Left lung (tissue), 10 donors: ENCODE results near the gene PSMA5. TPM values are rescaled to one million over a fixed set of nuclear protein-coding genes. Genes with fewer than 3 reads are reported as not detected.

ENCODE experiments used
- ATAC-seq: fragments of 200-7000 bp; cut with Tn5 transposase; one replicate; pipeline ENCODE4 v1.9.1; 2020; ENCODE audit warnings: moderate library complexity
- DNase-seq, 4 donors: peaks; one replicate each; pipeline ENCODE4 v3.0.0-alpha.2; 2013 to 2020
- H3K27ac ChIP-seq, 2 donors: fragments of 200-600 bp; sonication (generic) in 1 of 2; one replicate each; pipeline versions ENCODE4 v1.5.0 to v1.8.0; 2020 to 2021
- H3K27me3 ChIP-seq, 2 donors: fragments of 200-600 bp; sonication (generic) in 1 of 2; one replicate each; pipeline versions ENCODE4 v1.5.0 to v1.8.0; 2020 to 2021
- H3K36me3 ChIP-seq, 2 donors: fragments of 200-600 bp; sonication (generic) in 1 of 2; one replicate each; pipeline versions ENCODE4 v1.5.0 to v1.8.0; 2020 to 2021
- H3K4me1 ChIP-seq, 2 donors: fragments of 200-600 bp; one replicate each; pipeline ENCODE4 v1.8.0; 2021
- H3K4me3 ChIP-seq, 2 donors: fragments of 200-600 bp; sonication (generic) in 1 of 2; one replicate each; pipeline versions ENCODE4 v1.5.0 to v1.8.0; 2020 to 2021; ENCODE audit warnings: mild to moderate bottlenecking in 1 of 2
- H3K9me3 ChIP-seq, 2 donors: fragments of 200-600 bp; sonication (generic) in 1 of 2; one replicate each; pipeline versions ENCODE4 v1.5.0 to v1.8.0; 2020 to 2021
- CTCF ChIP-seq, 2 donors: fragments of 200-600 bp; sonication (generic) in 1 of 2; IDR thresholded peaks; one replicate each; pipeline versions ENCODE4 v1.5.0 to v1.8.0; 2021; ENCODE audit warnings: antibody characterized with exemption in 2 of 2
- intact Hi-C, 2 donors: fragments of 100-400 bp; cut with DNase I; formaldehyde crosslinking; loops; one replicate each; pipeline versions ENCODE4 v1.11.2 to v1.14.2; 2022
- polyA plus RNA-seq, 6 donors: library from polyadenylated mRNA; unstranded; fragments of 120-200 nt; gene quantifications; one replicate each; pipeline ENCODE4 v1.2.1, GENCODE V29; 2013; ENCODE audit not compliant: insufficient read length in 6 of 6
- total RNA-seq, 2 donors: library from RNA; stranded (reverse); fragmentation: NEBNext Ultra II Directional; extraction: Animal tissue kit (Norgen Biotek cat#: 25700); gene quantifications; one replicate each; pipeline ENCODE4 v1.2.1, GENCODE V29; 2021
- donor health status: DM: no; HTN: yes; CAD: no.
- donor health status: DM: no; HTN: no; CAD: no.

Gene PSMA5
- total and polyA plus RNA-seq, 8 donors = 62.2 to 94.7 (median 88.3) TPM

- H3K4me3 ChIP-seq = no peak overlapping the region
- ATAC-seq (no peak), DNase-seq (no peak)
- no peaks in the 10 kb centered on the region for H3K27me3 ChIP-seq
- no peaks in the 10 kb centered on the region for H3K4me1 ChIP-seq
- intact Hi-C loops = no loop called here
- no peaks in the 10 kb centered on the region for H3K9me3 ChIP-seq
- H3K36me3 ChIP-seq = peaks cover 0 to 97% of the 10 kb centered on the region in 2 donors
- H3K27ac ChIP-seq = no peak overlapping the region
- no peak for TF ChIP-seq CTCF (IDR thresholded peaks at IDR 0.05)
Measured at GRCh38 chr1:109412551-109412950, 13.7 kb downstream of the PSMA5 start.

DNA sequence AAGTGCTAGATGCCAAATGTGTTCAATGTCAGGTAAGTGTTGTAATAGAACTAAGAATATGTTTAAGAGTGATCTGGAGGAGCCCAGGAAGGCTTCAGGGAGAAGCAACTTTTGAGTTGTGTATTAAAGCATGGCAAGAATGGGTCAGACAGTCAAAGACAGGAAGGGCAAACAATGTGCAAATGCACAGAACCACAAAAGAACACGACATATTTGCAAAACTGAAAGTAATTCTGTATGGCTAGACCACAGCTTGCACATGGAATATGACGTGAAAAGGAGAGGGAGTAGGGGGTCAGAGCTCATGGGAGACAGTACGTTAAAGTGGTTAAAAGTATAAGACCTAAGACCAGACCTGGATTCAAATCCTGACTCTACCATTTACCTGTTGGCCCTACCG lies 21.4 kb downstream of the PSMA5 start:
- no peak for TF ChIP-seq CTCF (IDR thresholded peaks at IDR 0.05)
- intact Hi-C loops = loop anchor here in 1 of 2 donors (5.0 kb wide), 1 partner anchor 143 kb away; no protein-coding TSS in a partner anchor
- DNase-seq (no peak), ATAC-seq (no peak)
- H3K27ac ChIP-seq = no peak overlapping the region
- H3K9me3 ChIP-seq = no peaks in the 10 kb centered on the region
- H3K4me1 ChIP-seq = peaks cover 2 to 5% of the 10 kb centered on the region in 2 donors
- H3K4me3 ChIP-seq = no peak overlapping the region
- H3K27me3 ChIP-seq = no peaks in the 10 kb centered on the region
- peaks cover 0 to 88% of the 10 kb centered on the region in 2 donors for H3K36me3 ChIP-seq

GRCh38 chr1:109402025-109402424 lies 24.2 kb downstream of the PSMA5 start:
- DNase-seq (no peak), ATAC-seq (no peak)
- Histone ChIP-seq H3K36me3 (peaks cover 0 to 60% of the 10 kb centered on the region in 2 donors), H3K4me1 (peaks cover 11 to 20% of the 10 kb centered on the region in 2 donors), H3K27me3 (no peaks in the 10 kb centered on the region), H3K27ac (no peak overlapping the region), H3K9me3 (no peaks in the 10 kb centered on the region), H3K4me3 (no peak overlapping the region)
- no peak for TF ChIP-seq CTCF (IDR thresholded peaks at IDR 0.05)
- intact Hi-C loops = no loop called here

- no peak for TF ChIP-seq CTCF (IDR thresholded peaks at IDR 0.05)
- intact Hi-C loops = no loop called here
- Histone ChIP-seq H3K27ac (no peak overlapping the region), H3K4me3 (no peak overlapping the region), H3K4me1 (peaks cover 16 to 36% of the 10 kb centered on the region in 2 donors), H3K36me3 (peaks cover 0 to 43% of the 10 kb centered on the region in 2 donors), H3K9me3 (no peaks in the 10 kb centered on the region), H3K27me3 (no peaks in the 10 kb centered on the region)
- ATAC-seq = no peak
- DNase-seq = no peak
Measured at GRCh38 chr1:109400035-109400655, 26.1 kb downstream of the PSMA5 start.

DNA sequence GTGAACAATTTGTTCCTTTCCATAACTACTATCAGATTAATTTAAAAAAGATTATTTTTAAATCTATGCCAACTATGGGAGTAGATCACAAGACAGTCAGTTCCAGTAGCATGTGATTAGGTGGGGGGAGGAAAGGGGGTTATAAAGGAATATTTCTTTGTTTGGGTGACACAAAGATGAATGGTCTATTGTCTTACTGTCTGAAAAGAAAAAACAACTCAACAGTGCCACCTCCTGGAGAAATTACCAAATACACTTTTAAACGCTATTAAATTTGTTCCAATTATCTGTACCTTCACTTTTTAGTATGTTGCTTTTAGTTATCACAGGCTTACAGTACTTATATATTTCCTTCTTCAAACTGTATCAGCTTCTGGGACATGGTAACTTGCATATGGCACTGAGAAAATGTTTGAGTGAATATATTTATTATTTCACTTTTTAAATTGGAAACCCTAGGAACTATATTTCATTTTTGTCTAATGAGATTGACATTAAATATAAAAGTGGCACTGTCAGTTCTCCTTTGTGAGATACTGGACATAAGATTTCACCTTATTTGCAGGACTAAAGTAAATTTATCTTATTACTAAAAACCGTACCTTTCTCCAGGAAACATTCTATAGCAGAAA lies 26.8 kb downstream of the PSMA5 start:
- intact Hi-C loops = loop anchor here in 1 of 2 donors (5.0 kb wide), 1 partner anchor 122 kb away; no protein-coding TSS in a partner anchor
- no peaks in the 10 kb centered on the region for H3K27me3 ChIP-seq
- TF ChIP-seq CTCF (IDR thresholded peaks at IDR 0.05) = peak; percentile 42 to 63
- peaks cover 17 to 41% of the 10 kb centered on the region in 2 donors for H3K4me1 ChIP-seq
- H3K9me3 ChIP-seq = no peaks in the 10 kb centered on the region
- ATAC-seq = peak; percentile 27
- no peak overlapping the region for H3K27ac ChIP-seq
- H3K4me3 ChIP-seq = no peak overlapping the region
- H3K36me3 ChIP-seq = peaks cover 0 to 39% of the 10 kb centered on the region in 2 donors
- peak in 2 of 4 donors; percentile 61 to 72 for DNase-seq
